ENCODE data around the gene AHCYL2. TPM values are rescaled to one million over a fixed set of nuclear protein-coding genes. Genes with fewer than 3 reads are reported as not detected.
A peak's percentile ranks its signal among the peaks of the same experiment; 100 is the strongest.

Gene AHCYL2
- total and polyA plus RNA-seq, 2 experiments from 2014 or later, result 7.8 to 29.4 TPM

DNA sequence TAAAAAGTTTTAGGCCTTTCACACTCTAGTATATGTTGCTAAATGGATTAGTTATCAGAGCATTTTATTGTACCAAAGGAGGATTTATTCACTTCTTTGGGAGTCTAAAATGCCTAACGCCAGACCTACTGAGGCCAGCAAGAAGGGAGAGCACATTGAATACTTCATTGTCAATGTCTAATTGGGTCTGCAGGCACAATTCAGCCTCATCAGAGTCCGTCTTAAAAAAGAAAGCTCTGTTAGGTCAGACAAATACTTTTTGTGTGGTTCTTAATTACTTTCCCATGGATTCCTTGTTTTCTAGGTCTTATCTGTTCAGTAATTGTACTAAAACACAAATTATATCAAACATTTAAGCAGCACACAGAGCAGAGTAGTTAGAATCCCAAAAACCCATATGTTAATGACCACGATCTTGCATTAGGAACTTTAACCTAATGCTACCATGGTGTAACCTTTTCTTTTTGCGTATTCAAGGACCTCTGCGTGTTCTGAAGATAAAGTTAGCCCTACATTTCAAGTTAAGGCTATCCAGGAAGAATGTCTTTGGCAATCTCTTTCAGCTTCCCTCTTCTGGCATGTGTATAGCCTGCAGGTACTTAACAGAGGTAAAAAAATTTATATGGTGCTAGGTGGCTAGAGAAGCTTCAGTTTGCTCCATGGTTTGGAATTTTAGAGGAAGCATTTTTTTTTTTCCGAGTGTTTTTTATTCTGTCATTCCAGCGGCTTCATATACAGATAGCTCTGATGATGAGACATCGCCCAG lies 163.7 kb downstream of the AHCYL2 start:
- DNase-seq (ENCODE audit: low spot score) (no peak), ATAC-seq (no peak)
- Histone ChIP-seq H3K27me3 (ENCODE audit: insufficient read depth) (no peaks in the 10 kb centered on the region), H3K27ac (ENCODE audit: low read depth) (peak overlapping the region; percentile 35; the same call in 1 of the 2 replicates), H3K9me2 (ENCODE audit: insufficient read depth) (no peaks in the 10 kb centered on the region), H3F3A (replicated peaks; ENCODE audit: low read depth) (no peaks in the 10 kb centered on the region), H2AFZ (no peak overlapping the region), H3K4me2 (no peak overlapping the region), H3K4me3 (no peak overlapping the region), H3K79me2 (replicated peaks; ENCODE audit: insufficient read depth) (no peaks in the 10 kb centered on the region), H3K36me3 (ENCODE audit: insufficient read depth) (no peaks in the 10 kb centered on the region), H4K20me1 (replicated peaks; ENCODE audit: insufficient read depth) (no peaks in the 10 kb centered on the region; the same call in 1 of the 2 replicates), H3K4me1 (ENCODE audit: insufficient read depth) (peaks cover 26% of the 10 kb centered on the region)
- no peaks in the 10 kb centered on the region for H3K9me3 Mint-ChIP-seq
- H3K4me1 Mint-ChIP-seq, result peaks cover 39% of the 10 kb centered on the region
- TF ChIP-seq, protein P1, sequence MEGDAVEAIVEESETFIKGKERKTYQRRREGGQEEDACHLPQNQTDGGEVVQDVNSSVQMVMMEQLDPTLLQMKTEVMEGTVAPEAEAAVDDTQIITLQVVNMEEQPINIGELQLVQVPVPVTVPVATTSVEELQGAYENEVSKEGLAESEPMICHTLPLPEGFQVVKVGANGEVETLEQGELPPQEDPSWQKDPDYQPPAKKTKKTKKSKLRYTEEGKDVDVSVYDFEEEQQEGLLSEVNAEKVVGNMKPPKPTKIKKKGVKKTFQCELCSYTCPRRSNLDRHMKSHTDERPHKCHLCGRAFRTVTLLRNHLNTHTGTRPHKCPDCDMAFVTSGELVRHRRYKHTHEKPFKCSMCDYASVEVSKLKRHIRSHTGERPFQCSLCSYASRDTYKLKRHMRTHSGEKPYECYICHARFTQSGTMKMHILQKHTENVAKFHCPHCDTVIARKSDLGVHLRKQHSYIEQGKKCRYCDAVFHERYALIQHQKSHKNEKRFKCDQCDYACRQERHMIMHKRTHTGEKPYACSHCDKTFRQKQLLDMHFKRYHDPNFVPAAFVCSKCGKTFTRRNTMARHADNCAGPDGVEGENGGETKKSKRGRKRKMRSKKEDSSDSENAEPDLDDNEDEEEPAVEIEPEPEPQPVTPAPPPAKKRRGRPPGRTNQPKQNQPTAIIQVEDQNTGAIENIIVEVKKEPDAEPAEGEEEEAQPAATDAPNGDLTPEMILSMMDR (conservative IDR thresholded peaks at IDR 0.05; ENCODE audit: low read depth in 2 of 2), result no peak
- TF ChIP-seq EZH2phosphoT487 (IDR thresholded peaks at IDR 0.05; ENCODE audit: unreplicated experiment) (no peak), JUNB (IDR thresholded peaks at IDR 0.05; ENCODE audit: unreplicated experiment) (no peak), POLR2AphosphoS5 (IDR thresholded peaks at IDR 0.05; ENCODE audit: low read depth) (no peak), STAT1 (IDR thresholded peaks at IDR 0.05; ENCODE audit: unreplicated experiment) (no peak), ZNF114 (CRISPR knock-in tag; IDR thresholded peaks at IDR 0.05) (no peak), ZNF331 (CRISPR knock-in tag; IDR thresholded peaks at IDR 0.05; ENCODE audit: low read depth) (no peak), EZH2 (IDR thresholded peaks at IDR 0.05; ENCODE audit: low read depth, unreplicated experiment) (no peak), NANOG (IDR thresholded peaks at IDR 0.05; ENCODE audit: borderline replicate concordance) (no peak), CREB1 (CRISPR knock-in tag; IDR thresholded peaks at IDR 0.05; ENCODE audit: low read depth) (no peak)
- TF ChIP-seq, protein P2, sequence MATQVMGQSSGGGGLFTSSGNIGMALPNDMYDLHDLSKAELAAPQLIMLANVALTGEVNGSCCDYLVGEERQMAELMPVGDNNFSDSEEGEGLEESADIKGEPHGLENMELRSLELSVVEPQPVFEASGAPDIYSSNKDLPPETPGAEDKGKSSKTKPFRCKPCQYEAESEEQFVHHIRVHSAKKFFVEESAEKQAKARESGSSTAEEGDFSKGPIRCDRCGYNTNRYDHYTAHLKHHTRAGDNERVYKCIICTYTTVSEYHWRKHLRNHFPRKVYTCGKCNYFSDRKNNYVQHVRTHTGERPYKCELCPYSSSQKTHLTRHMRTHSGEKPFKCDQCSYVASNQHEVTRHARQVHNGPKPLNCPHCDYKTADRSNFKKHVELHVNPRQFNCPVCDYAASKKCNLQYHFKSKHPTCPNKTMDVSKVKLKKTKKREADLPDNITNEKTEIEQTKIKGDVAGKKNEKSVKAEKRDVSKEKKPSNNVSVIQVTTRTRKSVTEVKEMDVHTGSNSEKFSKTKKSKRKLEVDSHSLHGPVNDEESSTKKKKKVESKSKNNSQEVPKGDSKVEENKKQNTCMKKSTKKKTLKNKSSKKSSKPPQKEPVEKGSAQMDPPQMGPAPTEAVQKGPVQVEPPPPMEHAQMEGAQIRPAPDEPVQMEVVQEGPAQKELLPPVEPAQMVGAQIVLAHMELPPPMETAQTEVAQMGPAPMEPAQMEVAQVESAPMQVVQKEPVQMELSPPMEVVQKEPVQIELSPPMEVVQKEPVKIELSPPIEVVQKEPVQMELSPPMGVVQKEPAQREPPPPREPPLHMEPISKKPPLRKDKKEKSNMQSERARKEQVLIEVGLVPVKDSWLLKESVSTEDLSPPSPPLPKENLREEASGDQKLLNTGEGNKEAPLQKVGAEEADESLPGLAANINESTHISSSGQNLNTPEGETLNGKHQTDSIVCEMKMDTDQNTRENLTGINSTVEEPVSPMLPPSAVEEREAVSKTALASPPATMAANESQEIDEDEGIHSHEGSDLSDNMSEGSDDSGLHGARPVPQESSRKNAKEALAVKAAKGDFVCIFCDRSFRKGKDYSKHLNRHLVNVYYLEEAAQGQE (IDR thresholded peaks at IDR 0.05; ENCODE audit: unreplicated experiment), result no peak
- TF ChIP-seq, protein P3, sequence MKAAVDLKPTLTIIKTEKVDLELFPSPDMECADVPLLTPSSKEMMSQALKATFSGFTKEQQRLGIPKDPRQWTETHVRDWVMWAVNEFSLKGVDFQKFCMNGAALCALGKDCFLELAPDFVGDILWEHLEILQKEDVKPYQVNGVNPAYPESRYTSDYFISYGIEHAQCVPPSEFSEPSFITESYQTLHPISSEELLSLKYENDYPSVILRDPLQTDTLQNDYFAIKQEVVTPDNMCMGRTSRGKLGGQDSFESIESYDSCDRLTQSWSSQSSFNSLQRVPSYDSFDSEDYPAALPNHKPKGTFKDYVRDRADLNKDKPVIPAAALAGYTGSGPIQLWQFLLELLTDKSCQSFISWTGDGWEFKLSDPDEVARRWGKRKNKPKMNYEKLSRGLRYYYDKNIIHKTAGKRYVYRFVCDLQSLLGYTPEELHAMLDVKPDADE (IDR thresholded peaks at IDR 0.05), result no peak
- TF ChIP-seq, protein P4, sequence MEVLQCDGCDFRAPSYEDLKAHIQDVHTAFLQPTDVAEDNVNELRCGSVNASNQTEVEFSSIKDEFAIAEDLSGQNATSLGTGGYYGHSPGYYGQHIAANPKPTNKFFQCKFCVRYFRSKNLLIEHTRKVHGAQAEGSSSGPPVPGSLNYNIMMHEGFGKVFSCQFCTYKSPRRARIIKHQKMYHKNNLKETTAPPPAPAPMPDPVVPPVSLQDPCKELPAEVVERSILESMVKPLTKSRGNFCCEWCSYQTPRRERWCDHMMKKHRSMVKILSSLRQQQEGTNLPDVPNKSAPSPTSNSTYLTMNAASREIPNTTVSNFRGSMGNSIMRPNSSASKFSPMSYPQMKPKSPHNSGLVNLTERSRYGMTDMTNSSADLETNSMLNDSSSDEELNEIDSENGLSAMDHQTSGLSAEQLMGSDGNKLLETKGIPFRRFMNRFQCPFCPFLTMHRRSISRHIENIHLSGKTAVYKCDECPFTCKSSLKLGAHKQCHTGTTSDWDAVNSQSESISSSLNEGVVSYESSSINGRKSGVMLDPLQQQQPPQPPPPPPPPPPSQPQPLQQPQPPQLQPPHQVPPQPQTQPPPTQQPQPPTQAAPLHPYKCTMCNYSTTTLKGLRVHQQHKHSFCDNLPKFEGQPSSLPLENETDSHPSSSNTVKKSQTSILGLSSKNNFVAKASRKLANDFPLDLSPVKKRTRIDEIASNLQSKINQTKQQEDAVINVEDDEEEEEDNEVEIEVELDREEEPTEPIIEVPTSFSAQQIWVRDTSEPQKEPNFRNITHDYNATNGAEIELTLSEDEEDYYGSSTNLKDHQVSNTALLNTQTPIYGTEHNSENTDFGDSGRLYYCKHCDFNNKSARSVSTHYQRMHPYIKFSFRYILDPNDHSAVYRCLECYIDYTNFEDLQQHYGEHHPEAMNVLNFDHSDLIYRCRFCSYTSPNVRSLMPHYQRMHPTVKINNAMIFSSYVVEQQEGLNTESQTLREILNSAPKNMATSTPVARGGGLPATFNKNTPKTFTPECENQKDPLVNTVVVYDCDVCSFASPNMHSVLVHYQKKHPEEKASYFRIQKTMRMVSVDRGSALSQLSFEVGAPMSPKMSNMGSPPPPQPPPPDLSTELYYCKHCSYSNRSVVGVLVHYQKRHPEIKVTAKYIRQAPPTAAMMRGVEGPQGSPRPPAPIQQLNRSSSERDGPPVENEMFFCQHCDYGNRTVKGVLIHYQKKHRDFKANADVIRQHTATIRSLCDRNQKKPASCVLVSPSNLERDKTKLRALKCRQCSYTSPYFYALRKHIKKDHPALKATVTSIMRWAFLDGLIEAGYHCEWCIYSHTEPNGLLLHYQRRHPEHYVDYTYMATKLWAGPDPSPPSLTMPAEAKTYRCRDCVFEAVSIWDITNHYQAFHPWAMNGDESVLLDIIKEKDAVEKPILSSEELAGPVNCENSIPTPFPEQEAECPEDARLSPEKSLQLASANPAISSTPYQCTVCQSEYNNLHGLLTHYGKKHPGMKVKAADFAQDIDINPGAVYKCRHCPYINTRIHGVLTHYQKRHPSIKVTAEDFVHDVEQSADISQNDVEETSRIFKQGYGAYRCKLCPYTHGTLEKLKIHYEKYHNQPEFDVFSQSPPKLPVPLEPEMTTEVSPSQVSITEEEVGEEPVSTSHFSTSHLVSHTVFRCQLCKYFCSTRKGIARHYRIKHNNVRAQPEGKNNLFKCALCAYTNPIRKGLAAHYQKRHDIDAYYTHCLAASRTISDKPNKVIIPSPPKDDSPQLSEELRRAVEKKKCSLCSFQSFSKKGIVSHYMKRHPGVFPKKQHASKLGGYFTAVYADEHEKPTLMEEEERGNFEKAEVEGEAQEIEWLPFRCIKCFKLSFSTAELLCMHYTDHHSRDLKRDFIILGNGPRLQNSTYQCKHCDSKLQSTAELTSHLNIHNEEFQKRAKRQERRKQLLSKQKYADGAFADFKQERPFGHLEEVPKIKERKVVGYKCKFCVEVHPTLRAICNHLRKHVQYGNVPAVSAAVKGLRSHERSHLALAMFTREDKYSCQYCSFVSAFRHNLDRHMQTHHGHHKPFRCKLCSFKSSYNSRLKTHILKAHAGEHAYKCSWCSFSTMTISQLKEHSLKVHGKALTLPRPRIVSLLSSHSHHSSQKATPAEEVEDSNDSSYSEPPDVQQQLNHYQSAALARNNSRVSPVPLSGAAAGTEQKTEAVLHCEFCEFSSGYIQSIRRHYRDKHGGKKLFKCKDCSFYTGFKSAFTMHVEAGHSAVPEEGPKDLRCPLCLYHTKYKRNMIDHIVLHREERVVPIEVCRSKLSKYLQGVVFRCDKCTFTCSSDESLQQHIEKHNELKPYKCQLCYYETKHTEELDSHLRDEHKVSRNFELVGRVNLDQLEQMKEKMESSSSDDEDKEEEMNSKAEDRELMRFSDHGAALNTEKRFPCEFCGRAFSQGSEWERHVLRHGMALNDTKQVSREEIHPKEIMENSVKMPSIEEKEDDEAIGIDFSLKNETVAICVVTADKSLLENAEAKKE (CRISPR knock-in tag; IDR thresholded peaks at IDR 0.05), result no peak
- H3K36me3 Mint-ChIP-seq (ENCODE audit: low read depth), result no peaks in the 10 kb centered on the region
- no peaks in the 10 kb centered on the region for H3K27me3 Mint-ChIP-seq (ENCODE audit: insufficient read depth, low read depth, poor library complexity)
- H3K4me3 Mint-ChIP-seq, result no peak overlapping the region
- H3K27ac Mint-ChIP-seq, result no peak overlapping the region

All from GM23338 (cell line).